Thyroid gland (tissue), 4 donors: ENCODE results near the gene CHN2.

ENCODE experiments used
- CTCF ChIP-seq, 6 experiments: fragments of 200-600 bp in 3 of 6; fragments of 450-650 bp in 3 of 6; sonication (generic) in 3 of 6; IDR thresholded peaks; one replicate each; pipeline ENCODE4 v1.5.1; 2016 to 2019; ENCODE audit warnings: antibody characterized with exemption in 6 of 6, mild to moderate bottlenecking in 2 of 6, inconsistent platforms in 1 of 6, moderate library complexity in 1 of 6
- POLR2A ChIP-seq, 2 donors: fragments of 450-650 bp; IDR thresholded peaks; one replicate each; pipeline ENCODE4 v1.6.1; 2017; ENCODE audit warnings: antibody characterized with exemption in 2 of 2, mild to moderate bottlenecking in 2 of 2, moderate library complexity in 1 of 2

DNA sequence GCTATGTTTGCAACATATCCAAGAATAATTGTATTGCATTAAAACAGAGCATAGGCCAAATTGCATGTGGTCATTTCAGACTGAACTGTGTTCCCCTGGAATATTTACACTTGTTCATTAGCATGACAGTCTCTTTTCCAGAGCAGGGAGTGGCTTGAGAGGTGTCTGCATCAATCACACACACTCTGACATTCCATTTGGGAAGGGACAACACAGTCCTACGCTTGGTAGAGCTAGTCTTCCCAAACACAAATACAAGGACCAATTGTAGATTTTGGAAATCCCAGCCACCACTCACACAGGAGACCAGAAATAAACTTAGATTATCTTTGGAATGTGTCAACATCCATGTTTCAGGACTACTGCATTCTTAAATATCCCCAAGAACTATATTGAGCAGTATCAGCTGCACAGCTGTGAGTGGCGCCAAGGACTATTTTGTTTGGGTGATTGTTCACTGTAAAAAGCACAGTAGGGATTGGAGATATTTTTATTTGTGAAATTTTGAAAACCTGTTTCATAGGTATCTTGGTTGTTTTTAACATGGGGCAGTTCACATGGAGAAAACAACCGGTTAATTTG, 275.5 kb downstream of the CHN2 start:
- TF ChIP-seq CTCF (IDR thresholded peaks at IDR 0.05), result no peak
- TF ChIP-seq POLR2A (IDR thresholded peaks at IDR 0.05), result no peak
